Lung (tissue), 12 donors: ENCODE results near the gene MAP4. TPM values are rescaled to one million over a fixed set of nuclear protein-coding genes. Genes with fewer than 3 reads are reported as not detected.

ENCODE experiments used
- ATAC-seq: fragments of 200-7000 bp; cut with Tn5 transposase; one replicate; pipeline ENCODE4 v1.9.1; 2020; ENCODE audit warnings: moderate number of reproducible peaks; ENCODE audit not compliant: insufficient read depth, low FRiP score
- DNase-seq, 3 donors: peaks; one replicate each; pipeline ENCODE4 v3.0.0-alpha.2; 2013 to 2017
- H3K27ac ChIP-seq, 2 donors: one replicate each; pipeline ENCODE4 v1.5.1; 2013; ENCODE audit warnings: mild to moderate bottlenecking in 2 of 2, moderate library complexity in 2 of 2, control low read depth in 1 of 2, inconsistent platforms in 1 of 2, low read depth in 1 of 2, low read length in 1 of 2
- H3K27me3 ChIP-seq, 3 donors: one replicate each; pipeline ENCODE4 v1.5.1; 2013; ENCODE audit warnings: low read length in 2 of 3; ENCODE audit not compliant: control insufficient read depth in 3 of 3, insufficient read depth in 3 of 3
- H3K36me3 ChIP-seq, 4 donors: one replicate each; pipeline ENCODE4 v1.5.1; 2013; ENCODE audit warnings: low read length in 4 of 4, mild to moderate bottlenecking in 1 of 4, moderate library complexity in 1 of 4; ENCODE audit not compliant: control insufficient read depth in 4 of 4, insufficient read depth in 4 of 4
- H3K4me1 ChIP-seq, 5 donors: one replicate each; pipeline ENCODE4 v1.5.1; 2013; ENCODE audit warnings: low read length in 5 of 5, mild to moderate bottlenecking in 2 of 5, moderate library complexity in 1 of 5; ENCODE audit not compliant: control insufficient read depth in 5 of 5, insufficient read depth in 5 of 5
- H3K4me3 ChIP-seq: one replicate; pipeline ENCODE4 v1.5.1; 2013; ENCODE audit warnings: mild to moderate bottlenecking, control low read depth, moderate library complexity
- H3K9ac ChIP-seq, 2 donors: one replicate each; pipeline ENCODE4 v1.5.1; 2013; ENCODE audit warnings: low read length in 2 of 2, control low read depth in 1 of 2; ENCODE audit not compliant: insufficient read depth in 1 of 2
- H3K9me3 ChIP-seq, 4 donors: one replicate each; pipeline ENCODE4 v1.5.1; 2013; ENCODE audit warnings: low read length in 3 of 4, mild to moderate bottlenecking in 1 of 4, moderate library complexity in 1 of 4; ENCODE audit not compliant: control insufficient read depth in 4 of 4, insufficient read depth in 3 of 4
- WGBS, 2 donors: extraction: QIAGEN DNeasy Blood & Tissue Kit; methylation state at CpG; one replicate each; pipeline ENCODE4 v1.1.7; 2013; 5-methylcytosine and 5-hydroxymethylcytosine counted together
- polyA plus RNA-seq, 2 donors: library from polyadenylated mRNA; stranded (reverse); fragments of 200-250 nt; gene quantifications; one replicate each; pipeline ENCODE4 v1.2.1, GENCODE V29; 2013
- total RNA-seq, 2 donors: library from RNA; depleted of rRNA in 1 of 2; stranded (reverse); fragments of >200 nt in 1 of 2; gene quantifications; one replicate each; pipeline ENCODE4 v1.2.1, GENCODE V29; 2014 to 2021
- TF ChIP-seq, protein P1 (sequence below): IDR thresholded peaks from 2 replicates; pipeline ENCODE4 v1.5.1; 2012; ENCODE audit warnings: mild to moderate bottlenecking; ENCODE audit errors: control extremely low read depth, extremely low read depth
- donor health status: control.
- donor health status: control.
- donor health status: Bipolar disorder and iron deficiency.
- donor health status: healthy.
- donor health status: DM: yes; HTN: yes; CAD: no.

MAP4 gene
- total and polyA plus RNA-seq, 4 donors, result 62.6 to 203 (median 84.9) TPM

DNA sequence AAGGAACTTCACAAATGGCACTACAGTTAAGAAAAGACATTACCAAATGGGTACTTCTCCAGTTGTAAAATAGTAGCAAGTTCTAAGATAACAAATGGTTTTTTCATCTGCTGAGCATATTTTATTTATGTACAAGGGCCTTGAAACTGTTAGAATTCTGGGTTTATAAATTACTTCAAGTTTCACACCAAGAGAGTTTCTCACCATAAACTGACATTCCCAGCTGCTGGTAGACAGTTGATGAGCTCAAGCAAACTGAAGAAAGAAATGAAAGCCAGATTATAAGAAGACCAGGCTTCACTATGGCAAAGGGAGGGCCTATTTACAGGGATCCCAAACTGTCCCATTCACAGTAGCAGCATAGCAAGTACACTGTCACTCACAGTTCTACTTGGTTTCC, 113.5 kb downstream of the MAP4 start:
- H3K4me3 ChIP-seq, result no peak overlapping the region
- no peaks in the 10 kb centered on the region for H3K9me3 ChIP-seq
- H3K27ac ChIP-seq, result no peak overlapping the region
- ATAC-seq (no peak), DNase-seq (no peak)
- H3K27me3 ChIP-seq, result no peaks in the 10 kb centered on the region
- peak overlapping the region in 1 of 2 donors; percentile 9 for H3K9ac ChIP-seq
- TF ChIP-seq, protein P1, sequence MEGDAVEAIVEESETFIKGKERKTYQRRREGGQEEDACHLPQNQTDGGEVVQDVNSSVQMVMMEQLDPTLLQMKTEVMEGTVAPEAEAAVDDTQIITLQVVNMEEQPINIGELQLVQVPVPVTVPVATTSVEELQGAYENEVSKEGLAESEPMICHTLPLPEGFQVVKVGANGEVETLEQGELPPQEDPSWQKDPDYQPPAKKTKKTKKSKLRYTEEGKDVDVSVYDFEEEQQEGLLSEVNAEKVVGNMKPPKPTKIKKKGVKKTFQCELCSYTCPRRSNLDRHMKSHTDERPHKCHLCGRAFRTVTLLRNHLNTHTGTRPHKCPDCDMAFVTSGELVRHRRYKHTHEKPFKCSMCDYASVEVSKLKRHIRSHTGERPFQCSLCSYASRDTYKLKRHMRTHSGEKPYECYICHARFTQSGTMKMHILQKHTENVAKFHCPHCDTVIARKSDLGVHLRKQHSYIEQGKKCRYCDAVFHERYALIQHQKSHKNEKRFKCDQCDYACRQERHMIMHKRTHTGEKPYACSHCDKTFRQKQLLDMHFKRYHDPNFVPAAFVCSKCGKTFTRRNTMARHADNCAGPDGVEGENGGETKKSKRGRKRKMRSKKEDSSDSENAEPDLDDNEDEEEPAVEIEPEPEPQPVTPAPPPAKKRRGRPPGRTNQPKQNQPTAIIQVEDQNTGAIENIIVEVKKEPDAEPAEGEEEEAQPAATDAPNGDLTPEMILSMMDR, result no peak
- peaks cover 0 to 12% (median 4%) of the 10 kb centered on the region in 4 donors for H3K36me3 ChIP-seq
- H3K4me1 ChIP-seq, result no peaks in the 10 kb centered on the region

DNA sequence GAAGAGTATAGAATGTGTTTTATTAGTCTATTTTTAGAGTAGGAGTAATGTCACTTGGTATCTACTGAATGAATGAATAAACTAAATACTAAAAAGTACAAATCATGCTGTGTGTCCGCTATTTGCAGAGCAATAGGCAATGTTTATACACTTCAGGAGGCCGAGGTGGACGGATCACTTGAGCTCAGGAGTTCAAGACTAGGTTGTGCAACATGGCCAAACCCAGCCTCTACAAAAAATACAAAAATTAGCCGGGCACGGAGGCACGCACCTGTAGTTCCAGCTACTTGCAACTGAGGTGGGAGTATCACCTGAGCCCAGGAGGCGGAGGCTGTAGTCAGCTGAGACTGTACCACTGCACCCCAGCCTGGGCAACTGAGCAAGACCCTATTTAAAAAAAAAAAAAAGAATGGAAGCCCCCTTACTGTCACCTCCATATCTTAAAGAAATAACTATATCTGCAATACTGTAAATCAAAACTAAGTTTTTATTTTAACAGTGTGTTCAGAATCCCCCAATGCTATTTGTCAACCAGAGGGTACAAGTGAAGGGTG, 114.9 kb downstream of the MAP4 start:
- ATAC-seq (peak; percentile 41), DNase-seq (peak in 1 of 3 donors; percentile 17)
- no peaks in the 10 kb centered on the region for H3K27me3 ChIP-seq
- peaks cover 0 to 12% (median 4%) of the 10 kb centered on the region in 4 donors for H3K36me3 ChIP-seq
- TF ChIP-seq, protein P1, result no peak
- H3K4me1 ChIP-seq, result no peaks in the 10 kb centered on the region
- WGBS, 2 donors, result 80 to 91% methylated on average over 7 of the region's 7 CpGs
- no peak overlapping the region for H3K9ac ChIP-seq
- H3K9me3 ChIP-seq, result no peaks in the 10 kb centered on the region
- H3K27ac ChIP-seq, result peak overlapping the region in 1 of 2 donors; percentile 7
- H3K4me3 ChIP-seq, result no peak overlapping the region

DNA sequence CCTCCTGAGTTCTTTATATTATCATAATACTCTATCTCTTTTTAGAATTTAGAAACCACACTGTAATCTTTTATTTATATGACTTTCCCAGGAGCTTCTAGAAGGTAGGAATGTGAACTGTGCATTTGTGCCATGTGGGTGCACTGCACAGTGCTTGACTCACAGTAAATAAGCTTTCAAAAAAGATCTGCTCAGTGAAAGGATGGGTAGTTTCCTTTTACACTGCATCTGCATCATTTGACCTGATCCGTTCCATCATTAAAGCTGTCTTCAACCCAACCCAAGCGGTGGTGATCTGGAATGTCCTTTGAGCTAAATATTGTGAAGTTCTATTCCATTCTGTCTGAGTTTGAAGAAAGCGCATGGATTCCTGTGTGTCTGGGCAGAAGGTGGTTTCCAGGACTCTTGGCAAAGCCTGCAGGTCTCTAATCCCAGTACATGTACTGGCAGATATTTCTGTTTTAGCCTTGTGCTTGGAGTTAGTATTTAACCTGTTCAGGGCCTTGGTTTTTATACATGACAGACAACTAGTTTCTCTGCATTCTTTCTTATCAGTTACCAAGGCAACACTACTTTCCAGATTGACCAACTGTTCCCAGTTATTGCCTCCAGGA, 116.6 kb downstream of the MAP4 start:
- H3K36me3 ChIP-seq, result peaks cover 0 to 12% (median 7%) of the 10 kb centered on the region in 4 donors
- no peaks in the 10 kb centered on the region for H3K27me3 ChIP-seq
- H3K4me3 ChIP-seq, result no peak overlapping the region
- no peak overlapping the region for H3K27ac ChIP-seq
- no peaks in the 10 kb centered on the region for H3K4me1 ChIP-seq
- TF ChIP-seq, protein P1, result no peak
- no peak for ATAC-seq
- H3K9ac ChIP-seq, result no peak overlapping the region
- DNase-seq, result peak in 2 of 3 donors; percentile 10 to 24
- no peaks in the 10 kb centered on the region for H3K9me3 ChIP-seq
- WGBS, 2 donors, result 87 to 88% methylated on average over 3 of the region's 3 CpGs

DNA sequence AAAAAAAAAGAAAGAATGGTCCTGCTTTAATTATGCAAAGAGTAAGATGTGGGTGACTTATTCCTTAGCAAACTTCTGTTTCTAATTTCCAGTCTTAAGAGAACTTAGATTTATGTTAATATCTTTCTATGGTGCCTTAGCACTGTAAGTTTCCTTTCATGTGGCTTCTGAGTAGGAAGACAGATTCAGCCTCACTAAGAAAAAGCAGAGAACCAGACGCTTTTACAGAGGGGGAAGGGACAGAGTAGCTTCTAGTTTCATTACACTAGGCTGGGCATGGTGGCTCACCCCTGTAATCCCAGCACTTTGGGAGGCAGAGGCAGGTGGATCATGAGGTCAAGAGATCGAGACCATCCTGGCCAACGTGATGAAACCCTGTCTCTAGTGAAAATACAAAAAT, 118.3 kb downstream of the MAP4 start:
- TF ChIP-seq, protein P1, result no peak
- Histone ChIP-seq H3K9me3 (no peaks in the 10 kb centered on the region), H3K4me3 (no peak overlapping the region), H3K27ac (no peak overlapping the region), H3K36me3 (peaks cover 0 to 11% (median 7%) of the 10 kb centered on the region in 4 donors), H3K4me1 (peaks cover 0 to 5% (median 0%) of the 10 kb centered on the region in 5 donors), H3K27me3 (no peaks in the 10 kb centered on the region), H3K9ac (no peak overlapping the region)
- 87 to 89% methylated on average over 3 of the region's 3 CpGs for WGBS, 2 donors
- ATAC-seq (no peak), DNase-seq (no peak)
